Breast epithelium (tissue), 4 donors: ENCODE measurements around the gene ALKBH6. TPM values are rescaled to one million over a fixed set of nuclear protein-coding genes. Genes with fewer than 3 reads are reported as not detected.

Experiments
- DNase-seq, 2 donors: peaks; one replicate each; pipeline ENCODE4 v3.0.0-alpha.2; 2019; ENCODE audit warnings: low spot score in 2 of 2
- H3K27ac ChIP-seq, 2 donors: fragments of 200-600 bp; sonication (generic) in 1 of 2; one replicate each; pipeline ENCODE4 v1.5.1; 2016 to 2019; ENCODE audit warnings: mild to moderate bottlenecking in 1 of 2
- H3K27me3 ChIP-seq, 2 donors: fragments of 200-600 bp; sonication (generic) in 1 of 2; one replicate each; pipeline versions ENCODE4 v1.5.1 to v1.6.0; 2017 to 2019; ENCODE audit warnings: control low read depth in 1 of 2, mild to moderate bottlenecking in 1 of 2
- H3K36me3 ChIP-seq: fragments of 200-600 bp; one replicate; pipeline ENCODE4 v1.5.1; 2019
- H3K4me1 ChIP-seq, 2 donors: fragments of 200-600 bp; sonication (generic); one replicate each; pipeline ENCODE4 v1.5.1; 2016 to 2019; ENCODE audit warnings: control low read depth in 1 of 2
- H3K4me3 ChIP-seq, 3 donors: fragments of 200-600 bp; sonication (generic); 1 replicate in 2 of 3; 2 replicates in 1 of 3; pipeline ENCODE4 v1.5.1; 2016 to 2019; ENCODE audit warnings: mild to moderate bottlenecking in 3 of 3, moderate library complexity in 2 of 3
- H3K9me3 ChIP-seq, 2 donors: fragments of 200-600 bp; sonication (generic) in 1 of 2; one replicate each; pipeline ENCODE4 v1.5.1; 2016 to 2019; ENCODE audit warnings: control low read depth in 1 of 2
- CTCF ChIP-seq, 3 donors: fragments of 450-650 bp; IDR thresholded peaks; one replicate each; pipeline ENCODE4 v1.5.1; 2016 to 2017; ENCODE audit warnings: antibody characterized with exemption in 3 of 3, mild to moderate bottlenecking in 3 of 3, moderate library complexity in 3 of 3
- POLR2A ChIP-seq: fragments of 450-650 bp; IDR thresholded peaks from one replicate; pipeline ENCODE4 v1.6.1; 2016; ENCODE audit warnings: antibody characterized with exemption, mild to moderate bottlenecking, moderate library complexity
- POLR2AphosphoS5 ChIP-seq, 3 donors: sonication (generic); formaldehyde crosslinking; IDR thresholded peaks; one replicate each; pipeline ENCODE4 v1.6.1; 2017; ENCODE audit warnings: antibody characterized with exemption in 3 of 3
- intact Hi-C: fragments of 100-400 bp; cut with DNase I; formaldehyde crosslinking; loops from one replicate; pipeline ENCODE4 v1.15.1; 2023; ENCODE audit warnings: low total_unique reads
- total RNA-seq, 3 donors: library from RNA; depleted of rRNA; stranded (reverse); fragments of >200 nt; gene quantifications; one replicate each; pipeline ENCODE4 v1.1.0, GENCODE V29; 2016

Gene ALKBH6
- total RNA-seq, 3 donors from 2014 or later, result 18.0 to 23.0 (median 20.3) TPM

DNA sequence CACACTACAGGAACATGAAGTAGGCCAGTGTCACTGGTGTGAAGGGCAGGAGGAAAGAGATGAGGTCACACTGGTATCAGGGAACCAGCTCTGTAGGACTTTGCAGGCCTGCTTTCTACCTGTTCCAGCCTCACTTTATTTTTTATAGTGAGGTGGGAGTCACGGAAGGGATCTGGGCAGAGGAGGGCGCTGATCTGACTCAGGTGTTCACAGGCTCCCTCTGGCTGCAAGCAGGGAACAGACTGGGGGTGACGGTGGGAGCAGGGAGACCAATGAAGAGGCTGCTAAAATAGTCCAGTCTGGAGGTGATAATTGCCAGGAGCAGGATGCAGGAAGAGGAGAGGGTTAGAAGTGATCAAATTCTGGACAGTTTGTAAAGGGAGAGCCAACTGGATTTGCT is 37.2 kb upstream of the ALKBH6 start:
- peaks cover 8 to 9% of the 10 kb centered on the region in 2 donors for H3K4me1 ChIP-seq
- H3K27ac ChIP-seq, result no peak overlapping the region
- no peak for TF ChIP-seq POLR2A
- TF ChIP-seq POLR2AphosphoS5 (IDR thresholded peaks at IDR 0.05), result no peak
- no peak for TF ChIP-seq CTCF (IDR thresholded peaks at IDR 0.05)
- H3K4me3 ChIP-seq, result no peak overlapping the region
- no peaks in the 10 kb centered on the region for H3K27me3 ChIP-seq
- DNase-seq, result no peak
- no peaks in the 10 kb centered on the region for H3K9me3 ChIP-seq
- intact Hi-C loops, result no loop called here
- no peaks in the 10 kb centered on the region for H3K36me3 ChIP-seq

- H3K36me3 ChIP-seq, result no peaks in the 10 kb centered on the region
- no peak for DNase-seq
- intact Hi-C loops, result no loop called here
- no peaks in the 10 kb centered on the region for H3K4me1 ChIP-seq
- H3K4me3 ChIP-seq, result no peak overlapping the region
- no peaks in the 10 kb centered on the region for H3K9me3 ChIP-seq
- TF ChIP-seq POLR2A (no peak), POLR2AphosphoS5 (IDR thresholded peaks at IDR 0.05) (no peak), CTCF (IDR thresholded peaks at IDR 0.05) (no peak)
- H3K27me3 ChIP-seq, result no peaks in the 10 kb centered on the region
- H3K27ac ChIP-seq, result no peak overlapping the region
Observed at GRCh38 chr19:36049080-36049698, 35.2 kb upstream of the ALKBH6 start.

DNA sequence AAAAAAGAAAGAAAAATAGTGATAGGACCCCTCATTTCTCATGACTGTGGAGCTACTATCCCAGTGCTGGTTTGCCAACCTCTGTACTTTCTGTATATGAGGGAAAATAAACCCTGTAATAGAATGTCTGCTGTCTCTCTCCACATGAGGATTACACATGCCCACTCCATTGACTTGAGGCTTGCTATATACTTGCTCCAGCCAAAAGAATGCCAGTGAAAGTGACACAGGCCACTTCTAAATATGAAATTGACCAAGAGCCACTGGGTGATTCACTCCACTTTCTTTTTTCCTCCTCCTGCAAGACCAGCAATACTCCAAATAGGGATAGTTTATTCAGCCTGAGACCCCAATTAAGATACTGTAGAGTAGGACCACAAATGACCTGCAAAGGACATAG is 33.8 kb upstream of the ALKBH6 start:
- H3K27ac ChIP-seq, result no peak overlapping the region
- H3K36me3 ChIP-seq, result no peaks in the 10 kb centered on the region
- no peaks in the 10 kb centered on the region for H3K27me3 ChIP-seq
- H3K4me1 ChIP-seq, result no peaks in the 10 kb centered on the region
- TF ChIP-seq CTCF (IDR thresholded peaks at IDR 0.05), result no peak
- no peak for TF ChIP-seq POLR2A
- TF ChIP-seq POLR2AphosphoS5 (IDR thresholded peaks at IDR 0.05), result no peak
- intact Hi-C loops, result no loop called here
- no peak for DNase-seq
- no peak overlapping the region for H3K4me3 ChIP-seq
- H3K9me3 ChIP-seq, result no peaks in the 10 kb centered on the region

- Histone ChIP-seq H3K4me1 (no peaks in the 10 kb centered on the region), H3K9me3 (no peaks in the 10 kb centered on the region), H3K27me3 (no peaks in the 10 kb centered on the region), H3K36me3 (no peaks in the 10 kb centered on the region), H3K4me3 (no peak overlapping the region), H3K27ac (no peak overlapping the region)
- TF ChIP-seq CTCF (IDR thresholded peaks at IDR 0.05) (no peak), POLR2AphosphoS5 (IDR thresholded peaks at IDR 0.05) (no peak), POLR2A (no peak)
- intact Hi-C loops, result no loop called here
- DNase-seq, result no peak
Observed at GRCh38 chr19:36046443-36047050, 32.5 kb upstream of the ALKBH6 start.

- no peak for DNase-seq
- Histone ChIP-seq H3K27me3 (no peaks in the 10 kb centered on the region), H3K4me3 (no peak overlapping the region), H3K4me1 (no peaks in the 10 kb centered on the region), H3K36me3 (no peaks in the 10 kb centered on the region), H3K27ac (no peak overlapping the region), H3K9me3 (no peaks in the 10 kb centered on the region)
- TF ChIP-seq POLR2A (no peak), POLR2AphosphoS5 (IDR thresholded peaks at IDR 0.05) (no peak), CTCF (IDR thresholded peaks at IDR 0.05) (no peak)
- intact Hi-C loops, result no loop called here
Observed at GRCh38 chr19:36043952-36044351, 29.9 kb upstream of the ALKBH6 start.
